ENCODE results near the gene LDLRAD4.
A peak's percentile ranks its signal among the peaks of the same experiment; 100 is the strongest.

LDLRAD4 gene

DNA sequence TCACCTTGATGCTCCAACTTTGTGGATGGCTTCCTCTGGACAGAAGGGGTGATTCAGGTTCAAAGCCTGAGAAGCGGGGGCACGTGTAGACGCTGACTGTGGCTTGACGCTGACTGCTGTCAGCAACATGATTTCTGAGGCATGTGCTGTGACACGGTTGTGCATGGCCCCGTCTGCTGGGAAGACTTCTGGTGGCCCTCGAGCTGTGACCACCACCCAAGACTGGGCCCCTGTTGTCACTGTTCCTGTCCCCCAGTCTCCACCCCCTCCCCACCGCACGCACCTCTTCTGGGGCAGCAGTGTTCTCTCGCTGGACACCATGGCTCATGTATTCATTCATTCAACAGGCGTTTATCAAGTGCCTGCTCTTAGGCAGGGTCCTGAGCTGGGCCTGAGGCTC lies 262.8 kb downstream of the LDLRAD4 start:
- Histone ChIP-seq H3K9me3 (ENCODE audit: control extremely low read depth in 1 of 5, control insufficient read depth in 4 of 5, insufficient read depth in 2 of 5, low read depth in 1 of 5, low read length in 4 of 5) (peaks cover 0 to 3% (median 0%) of the 10 kb centered on the region in 5 experiments), H3K4me1 (ENCODE audit: control extremely low read depth in 1 of 4, control insufficient read depth in 4 of 4, insufficient read depth in 4 of 4, low read length in 3 of 4) (peaks cover 0 to 48% (median 21%) of the 10 kb centered on the region in 4 experiments), H3K4me3 (ENCODE audit: control insufficient read depth in 1 of 7, extremely low read depth in 1 of 7, insufficient read depth in 4 of 7, low read depth in 2 of 7, low read length in 6 of 7) (no peak overlapping the region), H3K27ac (ENCODE audit: insufficient read depth in 1 of 2, low read depth in 1 of 2, low read length in 2 of 2, poor library complexity in 1 of 2, severe bottlenecking in 2 of 2) (no peak overlapping the region), H3K36me3 (ENCODE audit: control insufficient read depth in 4 of 4, insufficient read depth in 4 of 4, low read length in 3 of 4) (peaks cover 0 to 6% (median 0%) of the 10 kb centered on the region in 4 experiments), H3K27me3 (replicated peaks in 2 of 5; ENCODE audit: control insufficient read depth in 4 of 5, insufficient read depth in 5 of 5, low read length in 4 of 5) (no peaks in the 10 kb centered on the region)
- ChIA-PET POLR2A (no interaction called here), CTCF (interaction anchor here (1.0 to 2.6 kb wide), 5 partner anchors 9 to 72 kb away, joined by 3 to 10 read pairs (median 3); no protein-coding TSS in a partner anchor)
- WGBS (ENCODE audit: insufficient coverage): 90% methylated on average over 11 of the region's 11 CpGs
- no peak for DNase-seq

DNA sequence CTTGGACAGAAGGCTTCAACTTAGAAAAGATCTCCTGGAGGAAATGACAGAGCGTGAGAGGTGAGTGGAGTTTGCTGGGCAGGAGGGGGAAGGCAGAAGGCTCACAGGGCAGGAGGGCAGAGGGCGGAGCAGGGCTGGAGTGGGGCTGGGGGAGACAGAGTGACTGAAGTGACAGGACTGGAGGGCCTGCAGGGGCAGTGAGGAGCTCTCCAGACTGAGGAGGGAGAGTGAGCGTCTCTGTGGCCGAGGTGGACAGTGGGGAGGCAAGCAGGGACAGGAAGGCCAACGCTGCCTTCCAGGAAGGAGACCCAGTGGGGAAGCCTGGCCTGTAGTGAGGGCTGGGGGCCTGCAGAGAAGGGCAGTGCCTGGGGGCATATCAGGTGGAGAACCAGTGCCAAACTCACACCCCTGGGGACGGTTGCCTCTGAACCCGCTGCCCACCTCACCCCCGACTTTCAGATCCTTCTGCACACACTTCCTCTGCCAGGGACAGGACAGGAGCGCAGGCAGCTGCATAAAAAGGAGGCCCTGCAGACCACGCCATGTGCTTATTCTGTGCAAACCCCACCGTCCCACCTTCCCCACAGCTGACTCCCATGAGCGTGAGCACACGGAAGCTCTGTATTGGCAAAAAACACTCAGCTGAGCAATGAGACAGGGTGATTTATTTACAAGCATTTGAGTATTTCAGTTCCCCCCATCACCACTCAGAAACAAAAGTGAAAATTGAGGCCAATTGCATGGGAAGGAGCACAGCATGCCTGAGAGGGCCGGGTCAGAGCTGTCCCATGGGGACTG lies 263.5 kb downstream of the LDLRAD4 start:
- Histone ChIP-seq H3K4me3 (ENCODE audit: control insufficient read depth in 1 of 7, extremely low read depth in 1 of 7, insufficient read depth in 4 of 7, low read depth in 2 of 7, low read length in 6 of 7) (no peak overlapping the region), H3K27me3 (replicated peaks in 2 of 5; ENCODE audit: control insufficient read depth in 4 of 5, insufficient read depth in 5 of 5, low read length in 4 of 5) (no peaks in the 10 kb centered on the region), H3K9me3 (ENCODE audit: control extremely low read depth in 1 of 5, control insufficient read depth in 4 of 5, insufficient read depth in 2 of 5, low read depth in 1 of 5, low read length in 4 of 5) (peaks cover 0 to 3% (median 0%) of the 10 kb centered on the region in 5 experiments), H3K27ac (ENCODE audit: insufficient read depth in 1 of 2, low read depth in 1 of 2, low read length in 2 of 2, poor library complexity in 1 of 2, severe bottlenecking in 2 of 2) (no peak overlapping the region), H3K4me1 (ENCODE audit: control extremely low read depth in 1 of 4, control insufficient read depth in 4 of 4, insufficient read depth in 4 of 4, low read length in 3 of 4) (peaks cover 0 to 51% (median 21%) of the 10 kb centered on the region in 4 experiments), H3K36me3 (ENCODE audit: control insufficient read depth in 4 of 4, insufficient read depth in 4 of 4, low read length in 3 of 4) (peaks cover 0 to 8% (median 1%) of the 10 kb centered on the region in 4 experiments)
- peak in 2 of 3 donors; percentile 44 to 67 for DNase-seq
- POLR2A ChIA-PET: interaction anchor here (1.2 kb wide), 1 partner anchor 16 kb away, joined by 3 read pairs; no protein-coding TSS in a partner anchor
- CTCF ChIA-PET: interaction anchor here (1.0 to 2.6 kb wide), 7 partner anchors 10 to 71 kb away, joined by 3 to 10 read pairs (median 3); no protein-coding TSS in a partner anchor
- 77% methylated on average over 13 of the region's 14 CpGs for WGBS (ENCODE audit: insufficient coverage)

DNA sequence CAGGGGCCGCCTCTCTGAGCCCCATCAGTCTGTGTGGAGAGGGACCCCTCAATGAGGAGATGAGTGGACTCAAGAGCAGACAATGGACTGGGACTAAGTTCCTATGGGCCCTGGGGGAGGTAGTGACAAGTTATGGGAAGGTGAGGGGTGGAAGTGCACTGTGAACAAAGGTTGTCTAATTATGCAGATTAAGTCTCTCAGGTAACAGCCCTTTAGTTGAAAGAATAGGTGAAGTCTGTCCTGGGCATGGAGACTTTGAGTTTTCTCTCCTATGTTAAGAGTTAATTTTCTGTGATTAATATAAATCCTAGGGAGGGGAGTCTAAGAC lies 264.0 kb downstream of the LDLRAD4 start:
- no peaks in the 10 kb centered on the region for H3K27me3 ChIP-seq (replicated peaks in 2 of 5; ENCODE audit: control insufficient read depth in 4 of 5, insufficient read depth in 5 of 5, low read length in 4 of 5)
- no peak overlapping the region for H3K4me3 ChIP-seq (ENCODE audit: control insufficient read depth in 1 of 7, extremely low read depth in 1 of 7, insufficient read depth in 4 of 7, low read depth in 2 of 7, low read length in 6 of 7)
- peaks cover 2 to 13% (median 5%) of the 10 kb centered on the region in 4 experiments for H3K36me3 ChIP-seq (ENCODE audit: control insufficient read depth in 4 of 4, insufficient read depth in 4 of 4, low read length in 3 of 4)
- ChIA-PET CTCF (interaction anchor here (1.1 to 2.6 kb wide), 7 partner anchors 7 to 71 kb away, joined by 3 to 10 read pairs (median 4); no protein-coding TSS in a partner anchor), POLR2A (interaction anchor here (1.2 kb wide), 1 partner anchor 16 kb away, joined by 3 read pairs; no protein-coding TSS in a partner anchor)
- WGBS (ENCODE audit: insufficient coverage): 75% methylated on average over 1 of the region's 1 CpG
- peaks cover 0 to 52% (median 21%) of the 10 kb centered on the region in 4 experiments for H3K4me1 ChIP-seq (ENCODE audit: control extremely low read depth in 1 of 4, control insufficient read depth in 4 of 4, insufficient read depth in 4 of 4, low read length in 3 of 4)
- H3K27ac ChIP-seq (ENCODE audit: insufficient read depth in 1 of 2, low read depth in 1 of 2, low read length in 2 of 2, poor library complexity in 1 of 2, severe bottlenecking in 2 of 2): no peak overlapping the region
- peaks cover 0 to 3% (median 0%) of the 10 kb centered on the region in 5 experiments for H3K9me3 ChIP-seq (ENCODE audit: control extremely low read depth in 1 of 5, control insufficient read depth in 4 of 5, insufficient read depth in 2 of 5, low read depth in 1 of 5, low read length in 4 of 5)
- DNase-seq: no peak

DNA sequence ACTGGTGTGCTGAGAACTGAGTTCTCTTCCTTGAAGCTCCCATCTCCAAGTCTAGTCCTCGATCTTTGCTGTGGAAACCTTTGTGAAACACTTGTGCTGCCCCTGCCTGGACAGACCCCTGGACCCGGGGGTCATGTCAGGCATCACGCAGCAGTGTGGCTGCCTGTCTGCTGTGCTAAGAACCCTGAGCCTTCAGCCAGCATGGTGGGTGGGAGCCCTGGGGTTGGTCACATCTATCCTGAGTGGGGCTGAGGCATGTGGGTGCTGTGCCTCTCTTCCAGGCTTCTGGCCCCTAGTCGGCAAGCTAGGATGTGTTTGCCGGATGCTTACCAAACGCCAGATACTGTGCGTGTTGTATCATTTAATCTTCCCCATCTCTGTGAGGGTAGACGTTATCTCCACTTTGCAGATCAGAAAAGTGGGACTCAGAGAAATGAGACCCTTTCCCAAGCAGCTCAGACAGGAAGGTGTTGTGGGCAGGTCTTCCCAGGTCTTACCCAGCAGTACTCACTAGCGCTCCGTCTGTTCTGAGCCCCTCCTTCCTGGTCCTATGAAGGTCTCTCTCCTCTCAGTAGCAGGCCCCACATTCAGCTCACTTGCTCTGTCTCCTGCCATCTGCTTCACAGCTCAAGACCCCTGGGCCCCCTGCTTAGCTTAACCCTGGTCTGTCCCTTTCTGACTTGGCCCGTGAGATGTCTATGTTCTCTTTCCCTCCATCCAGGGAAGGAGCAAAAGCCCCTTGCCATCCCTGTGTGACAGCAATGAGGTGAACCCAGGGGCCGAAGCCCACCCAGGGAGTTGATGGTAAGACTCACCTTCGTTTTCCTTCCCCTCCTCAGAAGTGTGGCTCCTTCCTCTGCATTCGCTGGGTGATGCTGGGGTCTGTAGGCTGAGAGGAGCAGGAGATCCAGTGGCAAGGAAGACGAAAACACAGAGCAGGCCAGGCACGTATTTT lies 265.0 kb downstream of the LDLRAD4 start:
- Histone ChIP-seq H3K27me3 (replicated peaks in 2 of 5; ENCODE audit: control insufficient read depth in 4 of 5, insufficient read depth in 5 of 5, low read length in 4 of 5) (no peaks in the 10 kb centered on the region), H3K4me1 (ENCODE audit: control extremely low read depth in 1 of 4, control insufficient read depth in 4 of 4, insufficient read depth in 4 of 4, low read length in 3 of 4) (peaks cover 0 to 52% (median 21%) of the 10 kb centered on the region in 4 experiments), H3K36me3 (ENCODE audit: control insufficient read depth in 4 of 4, insufficient read depth in 4 of 4, low read length in 3 of 4) (peaks cover 2 to 12% (median 5%) of the 10 kb centered on the region in 4 experiments), H3K4me3 (ENCODE audit: control insufficient read depth in 1 of 7, extremely low read depth in 1 of 7, insufficient read depth in 4 of 7, low read depth in 2 of 7, low read length in 6 of 7) (no peak overlapping the region), H3K27ac (ENCODE audit: insufficient read depth in 1 of 2, low read depth in 1 of 2, low read length in 2 of 2, poor library complexity in 1 of 2, severe bottlenecking in 2 of 2) (no peak overlapping the region), H3K9me3 (ENCODE audit: control extremely low read depth in 1 of 5, control insufficient read depth in 4 of 5, insufficient read depth in 2 of 5, low read depth in 1 of 5, low read length in 4 of 5) (peaks cover 0 to 3% (median 0%) of the 10 kb centered on the region in 5 experiments)
- ChIA-PET POLR2A (interaction anchor here (0.8 kb wide), 1 partner anchor 10 kb away, joined by 4 read pairs; no protein-coding TSS in a partner anchor), CTCF (interaction anchor here (0.7 to 2.6 kb wide), 8 partner anchors 8 to 36 kb away, joined by 3 to 10 read pairs (median 3); no protein-coding TSS in a partner anchor)
- WGBS (ENCODE audit: insufficient coverage): 48% methylated on average over 10 of the region's 16 CpGs
- peak in 2 of 3 donors; percentile 38 to 52 for DNase-seq

DNA sequence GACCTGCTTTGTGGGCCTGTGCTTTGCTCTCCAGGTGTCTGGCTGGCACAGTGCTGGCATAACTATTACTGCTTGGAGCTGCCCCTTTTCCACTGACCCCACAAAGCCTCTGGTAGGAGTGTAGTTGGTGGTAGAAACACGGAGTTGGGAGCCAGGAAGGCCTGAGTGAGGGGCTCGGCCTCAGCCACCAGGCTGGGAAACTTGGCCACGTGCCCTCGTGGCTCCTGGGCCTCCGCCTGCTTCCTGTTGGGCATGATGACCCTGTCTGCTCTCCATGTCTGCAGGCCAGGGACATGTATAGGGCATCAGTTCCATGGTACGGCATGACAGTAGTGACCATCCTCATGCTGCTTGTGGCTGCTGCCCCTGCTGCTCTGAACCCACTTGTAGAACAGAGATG lies 266.6 kb downstream of the LDLRAD4 start:
- Histone ChIP-seq H3K4me1 (ENCODE audit: control extremely low read depth in 1 of 4, control insufficient read depth in 4 of 4, insufficient read depth in 4 of 4, low read length in 3 of 4) (peaks cover 0 to 52% (median 21%) of the 10 kb centered on the region in 4 experiments), H3K36me3 (ENCODE audit: control insufficient read depth in 4 of 4, insufficient read depth in 4 of 4, low read length in 3 of 4) (peaks cover 2 to 12% (median 5%) of the 10 kb centered on the region in 4 experiments), H3K9me3 (ENCODE audit: control extremely low read depth in 1 of 5, control insufficient read depth in 4 of 5, insufficient read depth in 2 of 5, low read depth in 1 of 5, low read length in 4 of 5) (no peaks in the 10 kb centered on the region), H3K4me3 (ENCODE audit: control insufficient read depth in 1 of 7, extremely low read depth in 1 of 7, insufficient read depth in 4 of 7, low read depth in 2 of 7, low read length in 6 of 7) (no peak overlapping the region), H3K27ac (ENCODE audit: insufficient read depth in 1 of 2, low read depth in 1 of 2, low read length in 2 of 2, poor library complexity in 1 of 2, severe bottlenecking in 2 of 2) (no peak overlapping the region), H3K27me3 (replicated peaks in 2 of 5; ENCODE audit: control insufficient read depth in 4 of 5, insufficient read depth in 5 of 5, low read length in 4 of 5) (no peaks in the 10 kb centered on the region)
- ChIA-PET POLR2A (no interaction called here), CTCF (interaction anchor here (1.0 to 2.0 kb wide), 4 partner anchors 12 to 274 kb away, joined by 3 to 6 read pairs (median 4); no protein-coding TSS in a partner anchor)
- no peak for DNase-seq
- 70% methylated on average over 6 of the region's 6 CpGs for WGBS (ENCODE audit: insufficient coverage)

DNA sequence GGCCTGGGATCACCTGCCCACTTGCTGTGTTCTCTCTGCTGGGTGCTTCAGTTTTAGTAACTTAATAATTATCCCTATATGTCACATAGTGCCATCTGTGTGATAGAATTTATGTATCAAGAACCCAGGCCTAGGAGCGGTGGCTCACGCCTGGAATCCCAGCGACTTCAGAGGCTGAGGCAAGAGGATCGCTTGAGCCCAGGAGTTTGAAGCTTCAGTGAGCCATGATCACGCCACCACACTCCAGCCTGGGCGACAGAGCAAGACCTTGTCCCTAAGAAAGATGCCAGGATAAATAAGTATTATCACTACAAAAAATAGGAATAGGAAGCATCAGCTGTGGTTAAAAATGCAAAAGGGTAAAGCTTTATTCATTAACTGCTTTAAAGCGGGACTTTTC lies 267.0 kb downstream of the LDLRAD4 start:
- CTCF ChIA-PET: interaction anchor here (1.8 to 2.0 kb wide), 2 partner anchors 28 to 274 kb away, joined by 5 to 6 read pairs; no protein-coding TSS in a partner anchor
- Histone ChIP-seq H3K9me3 (ENCODE audit: control extremely low read depth in 1 of 5, control insufficient read depth in 4 of 5, insufficient read depth in 2 of 5, low read depth in 1 of 5, low read length in 4 of 5) (no peaks in the 10 kb centered on the region), H3K4me3 (ENCODE audit: control insufficient read depth in 1 of 7, extremely low read depth in 1 of 7, insufficient read depth in 4 of 7, low read depth in 2 of 7, low read length in 6 of 7) (no peak overlapping the region), H3K27me3 (replicated peaks in 2 of 5; ENCODE audit: control insufficient read depth in 4 of 5, insufficient read depth in 5 of 5, low read length in 4 of 5) (no peaks in the 10 kb centered on the region), H3K4me1 (ENCODE audit: control extremely low read depth in 1 of 4, control insufficient read depth in 4 of 4, insufficient read depth in 4 of 4, low read length in 3 of 4) (peaks cover 0 to 52% (median 21%) of the 10 kb centered on the region in 4 experiments), H3K27ac (ENCODE audit: insufficient read depth in 1 of 2, low read depth in 1 of 2, low read length in 2 of 2, poor library complexity in 1 of 2, severe bottlenecking in 2 of 2) (no peak overlapping the region), H3K36me3 (ENCODE audit: control insufficient read depth in 4 of 4, insufficient read depth in 4 of 4, low read length in 3 of 4) (peaks cover 2 to 12% (median 5%) of the 10 kb centered on the region in 4 experiments)
- POLR2A ChIA-PET: no interaction called here
- 100% methylated on average over 3 of the region's 7 CpGs for WGBS (ENCODE audit: insufficient coverage)
- DNase-seq: no peak
